GM20000 (cell line): Measurements from ENCODE around the gene SH3BP1.

Source experiments
- DNase-seq: peaks from one replicate; pipeline ENCODE4 v3.0.0; 2012; ENCODE audit warnings: low spot score
- CTCF ChIP-seq: IDR thresholded peaks from 2 replicates; pipeline ENCODE4 v1.5.1; 2012; ENCODE audit warnings: mild to moderate bottlenecking, control low read depth; ENCODE audit errors: extremely low read depth, missing control alignments

The SH3BP1 gene

GRCh38 chr22:37610480-37611129 lies 28.9 kb upstream of the SH3BP1 start:
- no peak for TF ChIP-seq CTCF
- no peak for DNase-seq

- no peak for DNase-seq
Observed at GRCh38 chr22:37611207-37611606, 28.3 kb upstream of the SH3BP1 start.

GRCh38 chr22:37616201-37617083 lies 23.0 kb upstream of the SH3BP1 start:
- no peak for DNase-seq
- TF ChIP-seq CTCF = no peak

More at GRCh38 chr22:37611207-37611606, 28.3 kb upstream of the SH3BP1 start:
- no peak for TF ChIP-seq CTCF

- no peak for DNase-seq
- no peak for TF ChIP-seq CTCF
Observed at GRCh38 chr22:37617431-37617830, 22.0 kb upstream of the SH3BP1 start.

- DNase-seq = no peak
- no peak for TF ChIP-seq CTCF
Observed at GRCh38 chr22:37618072-37618656, 21.3 kb upstream of the SH3BP1 start.

- DNase-seq = no peak
- no peak for TF ChIP-seq CTCF
Observed at GRCh38 chr22:37618674-37619073, 20.8 kb upstream of the SH3BP1 start.

GRCh38 chr22:37619991-37620390 lies 19.5 kb upstream of the SH3BP1 start:
- DNase-seq = no peak
- TF ChIP-seq CTCF = no peak
